Neural cell (in vitro differentiated cells): ENCODE measurements around the gene DUSP22. TPM values are rescaled to one million over a fixed set of nuclear protein-coding genes. Genes with fewer than 3 reads are reported as not detected.

Experiments used
- H2AFZ ChIP-seq: fragments of 200-600, 300-800 bp; sonication (generic), shearing (Covaris generic); 2 replicates; pipeline ENCODE4 v1.6.0; 2014; ENCODE audit warnings: low read depth, mild to moderate bottlenecking, antibody characterized with exemption, low read length, moderate library complexity
- H3F3A ChIP-seq: fragments of 200-600 bp; shearing (Covaris generic); 2 replicates; pipeline ENCODE4 v1.6.1; 2016; ENCODE audit warnings: mild to moderate bottlenecking, moderate library complexity, mixed read lengths, antibody characterized with exemption, low read length; ENCODE audit not compliant: insufficient read depth, poor library complexity, severe bottlenecking
- H3K27ac ChIP-seq: fragments of 200-600, 300-800 bp; sonication (generic), shearing (Covaris generic); 2 replicates; pipeline ENCODE4 v1.5.1; 2014; ENCODE audit warnings: mild to moderate bottlenecking, low read length, moderate library complexity
- H3K27me3 ChIP-seq: fragments of 300-800, 200-600 bp; sonication (generic), shearing (Covaris generic); 2 replicates; pipeline ENCODE4 v1.6.0; 2014; ENCODE audit warnings: mild to moderate bottlenecking, low read depth, low read length, moderate library complexity; ENCODE audit not compliant: insufficient read depth
- H3K36me3 ChIP-seq: fragments of 300-800, 200-600 bp; sonication (generic), shearing (Covaris generic); 2 replicates; pipeline ENCODE4 v1.5.1; 2014; ENCODE audit warnings: mild to moderate bottlenecking, antibody characterized with exemption, low read length, moderate library complexity; ENCODE audit not compliant: insufficient read depth
- H3K4me2 ChIP-seq: fragments of 300-800, 200-600 bp; sonication (generic), shearing (Covaris generic); 2 replicates; pipeline ENCODE4 v1.6.0; 2014; ENCODE audit warnings: mild to moderate bottlenecking, low read length
- H3K4me3 ChIP-seq: fragments of 300-800, 200-600 bp; sonication (generic), shearing (Covaris generic); 2 replicates; pipeline ENCODE4 v1.5.1; 2014; ENCODE audit warnings: mild to moderate bottlenecking, low read length, moderate library complexity
- H3K79me2 ChIP-seq: fragments of 200-600 bp; shearing (Covaris generic); replicated peaks from 2 replicates; pipeline ENCODE4 v1.6.0; 2014; ENCODE audit warnings: mild to moderate bottlenecking, low read length, moderate library complexity; ENCODE audit not compliant: insufficient read depth
- H3K9ac ChIP-seq: fragments of 300-800, 200-600 bp; sonication (generic), shearing (Covaris generic); 2 replicates; pipeline ENCODE4 v1.6.1; 2016; ENCODE audit warnings: mild to moderate bottlenecking, low read length, mixed read lengths
- H3K9me2 ChIP-seq: fragments of 200-600 bp; shearing (Covaris generic); 2 replicates; pipeline ENCODE4 v1.6.1; 2016; ENCODE audit warnings: mild to moderate bottlenecking, low read length, mixed read lengths; ENCODE audit not compliant: insufficient read depth
- H3K9me3 ChIP-seq: fragments of 200-600, 300-800 bp; sonication (generic), shearing (Covaris generic); 2 replicates; pipeline ENCODE4 v1.6.1; 2016; ENCODE audit warnings: mild to moderate bottlenecking, mixed run types, low read length, moderate library complexity, mixed read lengths
- H4K20me1 ChIP-seq: fragments of 200-600 bp; shearing (Covaris generic); 2 replicates; pipeline ENCODE4 v1.6.1; 2016; ENCODE audit warnings: mild to moderate bottlenecking, mixed run types; ENCODE audit not compliant: insufficient read depth
- EP300 ChIP-seq: fragments of 450-650 bp; conservative IDR thresholded peaks from 2 replicates; pipeline ENCODE4 v1.6.1; 2014; ENCODE audit warnings: antibody characterized with exemption, mild to moderate bottlenecking, moderate library complexity; ENCODE audit not compliant: poor library complexity, severe bottlenecking
- polyA plus RNA-seq: library from polyadenylated mRNA; depleted of rRNA; stranded (reverse); fragments of >200 nt; gene quantifications from 2 replicates; pipeline ENCODE4 v1.2.3, GENCODE V29; 2014

The DUSP22 gene
- polyA plus RNA-seq, 1 donor from 2014 or later: 24.9 TPM

DNA sequence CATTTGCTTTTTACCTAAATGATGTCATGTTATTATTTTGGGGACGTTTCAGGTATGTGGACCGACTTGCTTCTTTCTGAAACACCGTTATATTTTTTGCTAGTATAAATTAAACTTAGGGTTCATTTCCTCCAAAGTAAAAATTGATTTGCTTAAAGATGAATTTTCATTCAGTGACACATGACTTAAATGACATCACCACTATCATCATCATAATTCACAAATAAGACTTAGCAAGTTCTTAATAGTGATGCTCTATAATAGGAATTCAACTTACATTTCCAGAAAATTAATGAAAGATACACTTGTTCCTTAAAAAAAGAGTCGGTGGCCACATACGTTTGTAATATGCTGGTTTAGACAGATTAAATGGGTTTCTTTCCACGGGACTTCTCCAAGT lies 108.5 kb downstream of the DUSP22 start:
- H3K4me3 ChIP-seq: no peak overlapping the region
- H3K9ac ChIP-seq: no peak overlapping the region
- peaks cover 3% of the 10 kb centered on the region for H3K9me3 ChIP-seq
- peaks cover 9% of the 10 kb centered on the region for H3K27me3 ChIP-seq
- no peak overlapping the region for H3K27ac ChIP-seq
- no peaks in the 10 kb centered on the region for H3K79me2 ChIP-seq
- no peak overlapping the region for H3K4me2 ChIP-seq
- no peaks in the 10 kb centered on the region for H3F3A ChIP-seq
- no peaks in the 10 kb centered on the region for H3K36me3 ChIP-seq
- no peak overlapping the region for H2AFZ ChIP-seq
- no peaks in the 10 kb centered on the region for H3K9me2 ChIP-seq
- H4K20me1 ChIP-seq: no peaks in the 10 kb centered on the region
- TF ChIP-seq EP300: no peak

Other genes with a start within 250 kb of the DUSP22 start
- 0.05 TPM in 1 of 2 replicates, not detected in the other for gene IRF4, start 99.3 kb downstream of the DUSP22 start, polyA plus RNA-seq